ENCODE data around the gene NOD2. TPM values are rescaled to one million over a fixed set of nuclear protein-coding genes. Genes with fewer than 3 reads are reported as not detected.

Gene NOD2
- total and polyA plus RNA-seq, 8 donors = 0.79 to 15.2 (median 1.7) TPM

DNA sequence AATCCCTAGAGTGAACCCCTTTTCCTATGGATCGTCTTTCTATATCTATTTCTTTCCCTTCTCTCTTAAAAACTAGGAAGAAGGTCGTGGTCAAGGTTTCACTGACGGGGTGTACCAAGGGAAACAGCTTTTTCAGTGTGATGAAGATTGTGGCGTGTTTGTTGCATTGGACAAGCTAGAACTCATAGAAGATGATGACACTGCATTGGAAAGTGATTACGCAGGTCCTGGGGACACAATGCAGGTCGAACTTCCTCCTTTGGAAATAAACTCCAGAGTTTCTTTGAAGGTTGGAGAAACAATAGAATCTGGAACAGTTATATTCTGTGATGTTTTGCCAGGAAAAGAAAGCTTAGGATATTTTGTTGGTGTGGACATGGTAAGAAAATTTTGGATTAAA lies 58.1 kb downstream of the NOD2 start:
- ATAC-seq = no peak
- intact Hi-C loops (cut with DNase I) = no loop called here
- Histone ChIP-seq H3K27ac (no peak overlapping the region), H3K36me3 (peaks cover 0 to 54% of the 10 kb centered on the region in 2 donors), H3K9me3 (no peaks in the 10 kb centered on the region), H3K27me3 (no peaks in the 10 kb centered on the region), H3K4me3 (no peak overlapping the region), H3K4me1 (peaks cover 0 to 38% of the 10 kb centered on the region in 2 donors)
- TF ChIP-seq, protein P1, sequence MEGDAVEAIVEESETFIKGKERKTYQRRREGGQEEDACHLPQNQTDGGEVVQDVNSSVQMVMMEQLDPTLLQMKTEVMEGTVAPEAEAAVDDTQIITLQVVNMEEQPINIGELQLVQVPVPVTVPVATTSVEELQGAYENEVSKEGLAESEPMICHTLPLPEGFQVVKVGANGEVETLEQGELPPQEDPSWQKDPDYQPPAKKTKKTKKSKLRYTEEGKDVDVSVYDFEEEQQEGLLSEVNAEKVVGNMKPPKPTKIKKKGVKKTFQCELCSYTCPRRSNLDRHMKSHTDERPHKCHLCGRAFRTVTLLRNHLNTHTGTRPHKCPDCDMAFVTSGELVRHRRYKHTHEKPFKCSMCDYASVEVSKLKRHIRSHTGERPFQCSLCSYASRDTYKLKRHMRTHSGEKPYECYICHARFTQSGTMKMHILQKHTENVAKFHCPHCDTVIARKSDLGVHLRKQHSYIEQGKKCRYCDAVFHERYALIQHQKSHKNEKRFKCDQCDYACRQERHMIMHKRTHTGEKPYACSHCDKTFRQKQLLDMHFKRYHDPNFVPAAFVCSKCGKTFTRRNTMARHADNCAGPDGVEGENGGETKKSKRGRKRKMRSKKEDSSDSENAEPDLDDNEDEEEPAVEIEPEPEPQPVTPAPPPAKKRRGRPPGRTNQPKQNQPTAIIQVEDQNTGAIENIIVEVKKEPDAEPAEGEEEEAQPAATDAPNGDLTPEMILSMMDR (IDR thresholded peaks at IDR 0.05) = no peak
- no peak for DNase-seq

DNA sequence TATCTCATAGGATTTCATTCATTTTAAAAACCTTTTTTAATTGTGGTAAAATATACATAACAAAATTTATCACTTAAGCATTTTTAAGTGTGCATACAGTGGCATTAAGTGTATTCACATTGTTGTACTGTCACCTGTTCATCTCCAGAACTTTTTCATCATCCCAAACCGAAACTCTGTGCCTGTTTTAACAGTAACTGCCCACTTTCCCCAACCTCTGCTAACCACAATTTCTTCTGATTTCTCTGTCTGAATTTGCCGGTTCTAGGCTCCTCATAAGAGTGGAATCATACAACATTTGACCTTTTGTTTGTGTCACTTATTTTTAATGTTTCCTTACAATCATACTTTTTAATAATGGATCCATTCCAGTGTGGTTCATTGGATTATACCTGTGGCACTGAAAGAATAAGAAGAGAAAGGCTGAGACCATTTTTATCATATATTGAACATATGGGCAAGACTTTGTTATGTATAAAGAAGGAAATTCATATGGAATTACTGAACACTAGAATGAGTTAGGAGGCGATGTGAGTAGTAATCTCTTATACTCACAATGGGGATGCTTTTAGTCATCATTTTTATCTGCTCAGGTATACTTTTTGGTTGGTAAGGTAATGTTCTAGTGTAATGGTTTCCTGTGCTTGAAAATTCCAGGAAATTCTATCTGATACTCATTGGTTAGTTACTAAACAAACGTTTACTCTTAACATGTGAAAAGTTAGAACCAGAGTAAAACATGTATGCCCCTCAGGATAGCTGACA lies 59.2 kb downstream of the NOD2 start:
- H3K4me3 ChIP-seq = no peak overlapping the region
- no peaks in the 10 kb centered on the region for H3K9me3 ChIP-seq
- TF ChIP-seq, protein P1 (IDR thresholded peaks at IDR 0.05) = no peak
- no peak for ATAC-seq
- intact Hi-C loops (cut with DNase I) = no loop called here
- H3K27ac ChIP-seq = no peak overlapping the region
- DNase-seq = no peak
- peaks cover 0 to 33% of the 10 kb centered on the region in 2 donors for H3K4me1 ChIP-seq
- H3K36me3 ChIP-seq = peaks cover 0 to 61% of the 10 kb centered on the region in 2 donors
- no peaks in the 10 kb centered on the region for H3K27me3 ChIP-seq

DNA sequence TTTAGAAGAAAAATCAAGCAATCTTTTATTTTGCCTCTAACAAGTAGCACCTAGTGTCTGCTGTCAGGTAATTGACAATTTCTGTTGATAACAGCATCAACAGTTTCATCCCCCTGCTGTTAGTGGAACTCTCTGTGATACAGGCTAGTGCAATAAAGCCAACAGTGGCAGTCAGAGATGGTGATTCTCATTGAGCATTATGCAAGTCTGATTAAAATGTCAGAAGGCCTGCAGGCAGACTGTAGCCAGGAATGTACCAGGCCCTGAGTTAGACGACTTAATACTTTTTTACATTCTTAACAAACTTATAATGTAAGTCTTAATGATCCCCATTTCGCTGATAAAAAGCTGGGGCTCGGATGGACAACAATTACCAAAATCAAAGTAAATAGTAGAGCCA lies 63.1 kb downstream of the NOD2 start:
- TF ChIP-seq, protein P1 (IDR thresholded peaks at IDR 0.05) = no peak
- Histone ChIP-seq H3K4me3 (no peak overlapping the region), H3K27ac (no peak overlapping the region), H3K36me3 (peaks cover 0 to 62% of the 10 kb centered on the region in 2 donors), H3K4me1 (peaks cover 0 to 17% of the 10 kb centered on the region in 2 donors), H3K9me3 (no peaks in the 10 kb centered on the region), H3K27me3 (no peaks in the 10 kb centered on the region)
- ATAC-seq (no peak), DNase-seq (no peak)
- intact Hi-C loops (cut with DNase I) = no loop called here

DNA sequence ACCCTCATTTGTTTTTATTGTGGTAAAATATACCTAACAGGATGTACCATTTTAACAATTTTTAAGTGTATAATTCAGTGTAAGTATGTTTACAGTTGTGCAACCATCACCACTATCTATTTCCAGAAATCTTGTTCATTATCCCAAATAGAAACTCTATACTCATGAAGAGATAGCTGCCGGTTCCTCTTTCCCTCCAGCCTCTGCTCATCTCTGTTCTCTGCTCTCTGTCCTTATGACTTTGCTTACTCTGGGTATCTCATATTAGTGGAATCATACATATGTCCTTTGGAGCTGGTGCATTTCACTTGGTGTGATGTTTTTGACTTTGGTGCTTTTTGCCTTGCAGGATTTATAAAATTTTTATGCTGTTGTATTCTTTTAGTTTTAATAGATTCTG lies 67.9 kb downstream of the NOD2 start:
- Histone ChIP-seq H3K4me3 (no peak overlapping the region), H3K36me3 (peaks cover 0 to 42% of the 10 kb centered on the region in 2 donors), H3K27ac (no peak overlapping the region), H3K27me3 (no peaks in the 10 kb centered on the region), H3K9me3 (peaks cover 0 to 6% of the 10 kb centered on the region in 2 donors), H3K4me1 (peaks cover 0 to 18% of the 10 kb centered on the region in 2 donors)
- DNase-seq = no peak
- TF ChIP-seq, protein P1 (IDR thresholded peaks at IDR 0.05) = no peak
- no peak for ATAC-seq
- intact Hi-C loops (cut with DNase I) = no loop called here

DNA sequence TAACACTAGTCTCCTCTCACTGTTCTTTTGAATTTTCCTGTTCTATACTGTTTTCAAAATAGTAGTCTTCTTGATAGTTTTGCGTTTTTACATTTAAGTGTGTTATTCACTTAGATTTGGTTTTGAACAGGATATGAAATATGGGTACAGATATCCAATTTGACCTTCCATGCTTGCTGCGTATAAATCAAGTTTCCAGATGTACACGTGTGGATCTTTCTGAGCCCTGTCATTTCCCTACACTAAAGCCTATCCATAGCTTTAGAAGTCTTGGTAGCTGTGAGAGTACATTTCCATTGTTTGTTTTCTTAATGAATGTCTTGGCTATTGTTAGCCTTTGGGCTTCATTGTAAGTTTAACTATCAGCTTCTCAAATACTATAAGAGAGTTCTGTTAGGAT lies 68.8 kb downstream of the NOD2 start:
- TF ChIP-seq, protein P1 (IDR thresholded peaks at IDR 0.05) = no peak
- intact Hi-C loops (cut with DNase I) = no loop called here
- ATAC-seq (no peak), DNase-seq (no peak)
- peaks cover 0 to 11% of the 10 kb centered on the region in 2 donors for H3K4me1 ChIP-seq
- peaks cover 0 to 10% of the 10 kb centered on the region in 2 donors for H3K9me3 ChIP-seq
- H3K27ac ChIP-seq = no peak overlapping the region
- H3K4me3 ChIP-seq = no peak overlapping the region
- H3K27me3 ChIP-seq = no peaks in the 10 kb centered on the region
- peaks cover 0 to 45% of the 10 kb centered on the region in 2 donors for H3K36me3 ChIP-seq

Measured in left lung (tissue), 10 donors.